Measurements from ENCODE around the gene ATG9B. TPM values are rescaled to one million over a fixed set of nuclear protein-coding genes. Genes with fewer than 3 reads are reported as not detected.
A peak's percentile ranks its signal among the peaks of the same experiment; 100 is the strongest.

ATG9B gene
- total RNA-seq, 4 donors from 2014 or later, result 0.15 to 0.31 TPM; not detected in 2

- Histone ChIP-seq H3K27ac (peak overlapping the region in 3 of 4 donors; percentile 53 to 62 (median 61)), H3K4me1 (peaks cover 0 to 28% (median 7%) of the 10 kb centered on the region in 3 donors), H3K36me3 (no peaks in the 10 kb centered on the region), H3K9me3 (peaks cover 0 to 15% (median 0%) of the 10 kb centered on the region in 3 donors), H3K27me3 (peaks cover 7% of the 10 kb centered on the region), H3K4me3 (no peak overlapping the region)
- 20 to 42% methylated on average over 1 to 4 of the region's 7 CpGs for WGBS, 2 donors (ENCODE audit: low coverage in 1 of 2)
- TF ChIP-seq CTCF (IDR thresholded peaks at IDR 0.05), result no peak
- no peak for TF ChIP-seq POLR2AphosphoS5 (IDR thresholded peaks at IDR 0.05)
- TF ChIP-seq POLR2A (IDR thresholded peaks at IDR 0.05), result no peak
- ATAC-seq, result no peak
Measured at GRCh38 chr7:150989456-150989855, 34.8 kb downstream of the ATG9B start.

- H3K27me3 ChIP-seq, result peaks cover 7% of the 10 kb centered on the region
- peak; percentile 72 for ATAC-seq
- H3K36me3 ChIP-seq, result no peaks in the 10 kb centered on the region
- TF ChIP-seq CTCF (IDR thresholded peaks at IDR 0.05) (peak in 3 of 4 experiments; percentile 76 to 97 (median 81)), EP300 (IDR thresholded peaks at IDR 0.05) (no peak)
- 0 to 31% methylated on average over 1 to 10 of the region's 31 CpGs for WGBS, 2 donors (ENCODE audit: low coverage in 1 of 2)
- peaks cover 0 to 15% (median 0%) of the 10 kb centered on the region in 3 donors for H3K9me3 ChIP-seq
- H3K27ac ChIP-seq, result peak overlapping the region in 3 of 4 donors; percentile 53 to 62 (median 61)
- peaks cover 0 to 28% (median 7%) of the 10 kb centered on the region in 3 donors for H3K4me1 ChIP-seq
- no peak overlapping the region for H3K4me3 ChIP-seq
Measured at GRCh38 chr7:150988230-150989226, 35.8 kb downstream of the ATG9B start.

- no peak for ATAC-seq
- Histone ChIP-seq H3K36me3 (no peaks in the 10 kb centered on the region), H3K9me3 (peaks cover 0 to 15% (median 0%) of the 10 kb centered on the region in 3 donors), H3K27me3 (peaks cover 7% of the 10 kb centered on the region), H3K4me3 (no peak overlapping the region), H3K4me1 (peaks cover 0 to 28% (median 7%) of the 10 kb centered on the region in 3 donors), H3K27ac (no peak overlapping the region)
- WGBS, 2 donors (ENCODE audit: low coverage in 1 of 2), result 93% methylated on average over 2 of the region's 5 CpGs; no CpG with 5 or more reads in 1 of the 2 donors
- no peak for TF ChIP-seq POLR2A (IDR thresholded peaks at IDR 0.05)
- TF ChIP-seq CTCF (IDR thresholded peaks at IDR 0.05), result no peak
- TF ChIP-seq POLR2AphosphoS5 (IDR thresholded peaks at IDR 0.05), result no peak
- TF ChIP-seq EP300 (IDR thresholded peaks at IDR 0.05), result no peak
Measured at GRCh38 chr7:150986556-150986955, 37.7 kb downstream of the ATG9B start.

GRCh38 chr7:150986099-150986512, 38.2 kb downstream of the ATG9B start:
- TF ChIP-seq CTCF (IDR thresholded peaks at IDR 0.05), result peak in 3 of 4 experiments; percentile 69 to 79 (median 71)
- TF ChIP-seq POLR2AphosphoS5 (IDR thresholded peaks at IDR 0.05), result no peak
- Histone ChIP-seq H3K4me1 (peaks cover 0 to 28% (median 7%) of the 10 kb centered on the region in 3 donors), H3K4me3 (no peak overlapping the region), H3K27ac (no peak overlapping the region), H3K27me3 (peaks cover 7% of the 10 kb centered on the region), H3K36me3 (no peaks in the 10 kb centered on the region), H3K9me3 (peaks cover 0 to 13% (median 0%) of the 10 kb centered on the region in 3 donors)
- peak; percentile 23 for ATAC-seq
- WGBS, 2 donors (ENCODE audit: low coverage in 1 of 2), result 8 to 54% methylated on average over 2 to 4 of the region's 16 CpGs

All from gastroesophageal sphincter (tissue), 4 donors.